ENCODE results near the gene ETV3L.

Gene ETV3L

GRCh38 chr1:157104598-157105293, 5.1 kb upstream of the ETV3L start:
- DNase-seq = no peak

GRCh38 chr1:157103268-157103667, 3.7 kb upstream of the ETV3L start:
- no peak for DNase-seq

GRCh38 chr1:157101149-157101548, 1.5 kb upstream of the ETV3L start:
- no peak for DNase-seq

- DNase-seq = peak; percentile 7
These were observed 498 bp downstream of the ETV3L start for GRCh38 chr1:157098987-157099632.

GRCh38 chr1:157098519-157098918, 1.1 kb downstream of the ETV3L start:
- DNase-seq = no peak

GRCh38 chr1:157097692-157098091, 1.9 kb downstream of the ETV3L start:
- no peak for DNase-seq

- no peak for DNase-seq
These were observed 2.7 kb downstream of the ETV3L start for GRCh38 chr1:157096881-157097280.

- no peak for DNase-seq
These were observed 4.1 kb downstream of the ETV3L start for GRCh38 chr1:157095551-157095950.

GRCh38 chr1:157095091-157095490, 4.5 kb downstream of the ETV3L start:
- no peak for DNase-seq

- DNase-seq = no peak
These were observed 6.8 kb downstream of the ETV3L start for GRCh38 chr1:157092831-157093230.

- DNase-seq = no peak
These were observed 7.8 kb downstream of the ETV3L start for GRCh38 chr1:157091668-157092273.

- DNase-seq = no peak
These were observed 8.4 kb downstream of the ETV3L start for GRCh38 chr1:157091186-157091585.

- no peak for DNase-seq
These were observed 8.8 kb downstream of the ETV3L start for GRCh38 chr1:157090771-157091170.

- DNase-seq = peak; percentile 87
These were observed 9.4 kb downstream of the ETV3L start for GRCh38 chr1:157090196-157090647.

GRCh38 chr1:157089789-157090188, 9.8 kb downstream of the ETV3L start:
- no peak for DNase-seq

- DNase-seq = no peak
These were observed 11.0 kb downstream of the ETV3L start for GRCh38 chr1:157088607-157089006.

- DNase-seq = no peak
These were observed 12.6 kb downstream of the ETV3L start for GRCh38 chr1:157087030-157087429.

GRCh38 chr1:157086299-157086698, 13.3 kb downstream of the ETV3L start:
- no peak for DNase-seq

GRCh38 chr1:157085421-157085820, 14.2 kb downstream of the ETV3L start:
- no peak for DNase-seq

- DNase-seq = no peak
These were observed 14.9 kb downstream of the ETV3L start for GRCh38 chr1:157084720-157085119.

- no peak for DNase-seq
These were observed 17.9 kb downstream of the ETV3L start for GRCh38 chr1:157081707-157082106.

- no peak for DNase-seq
These were observed 18.9 kb downstream of the ETV3L start for GRCh38 chr1:157080714-157081113.

GRCh38 chr1:157077394-157077793, 22.2 kb downstream of the ETV3L start:
- no peak for DNase-seq
